GM06990 (cell line): ENCODE results near the gene NCS1.

Source experiments
- DNase-seq: peaks from one replicate; pipeline ENCODE4 v3.0.0-alpha.2; 2011; ENCODE audit not compliant: insufficient read length; ENCODE audit errors: extremely low read depth
- H3K27me3 ChIP-seq: replicated peaks from 2 replicates; pipeline ENCODE4 v1.6.0; 2011; ENCODE audit warnings: low read length; ENCODE audit not compliant: control insufficient read depth, insufficient read depth
- H3K36me3 ChIP-seq: 2 replicates; pipeline ENCODE4 v1.5.1; 2011; ENCODE audit warnings: low read length; ENCODE audit not compliant: control insufficient read depth, insufficient read depth
- H3K4me3 ChIP-seq: replicated peaks from 2 replicates; pipeline ENCODE4 v1.5.1; 2011; ENCODE audit warnings: low read depth, mild to moderate bottlenecking, control low read depth, low read length
- TF ChIP-seq, protein P1 (sequence below): IDR thresholded peaks from 2 replicates; pipeline ENCODE4 v1.5.1; 2011; ENCODE audit warnings: low read length, control low read depth, mild to moderate bottlenecking, inconsistent platforms; ENCODE audit not compliant: insufficient read depth, poor library complexity, severe bottlenecking

Gene NCS1

DNA sequence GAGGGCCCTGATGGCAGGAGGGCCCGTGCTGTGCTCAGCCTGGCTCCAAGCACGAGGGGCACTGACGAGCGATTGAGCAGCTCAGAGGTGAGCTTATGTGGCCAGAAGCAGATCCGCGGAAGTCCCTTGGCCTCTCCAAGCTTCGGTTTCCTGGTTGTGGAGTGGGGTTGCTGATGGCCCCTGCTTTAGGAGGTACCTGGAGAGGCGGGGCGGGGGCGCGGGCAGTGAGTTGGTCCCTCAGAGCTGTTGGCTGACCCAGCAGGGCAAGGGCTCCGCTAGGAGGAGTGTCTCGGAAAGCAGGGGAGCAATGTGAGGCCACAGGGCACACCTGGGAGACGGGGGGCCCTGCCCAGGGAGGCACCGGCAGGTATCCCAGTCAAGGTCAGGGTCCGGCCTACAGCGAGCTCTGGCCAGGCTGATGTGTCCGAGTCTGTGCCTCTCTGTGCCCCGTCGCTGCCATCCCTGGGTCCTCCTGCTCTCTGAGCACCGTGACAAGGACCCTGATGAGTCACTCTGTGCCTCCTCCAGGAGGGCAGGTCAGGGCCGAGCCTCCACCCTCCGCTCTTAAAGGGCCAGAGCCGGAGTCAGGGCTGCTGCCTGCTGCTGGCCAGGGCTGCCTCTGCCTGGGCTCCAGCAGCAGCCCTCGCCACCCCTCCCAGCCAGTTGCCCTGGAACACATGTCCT, 14.8 kb downstream of the NCS1 start:
- no peak for DNase-seq
- Histone ChIP-seq H3K4me3 (no peak overlapping the region), H3K36me3 (no peaks in the 10 kb centered on the region), H3K27me3 (no peaks in the 10 kb centered on the region; the same call in 1 of the 2 replicates)
- TF ChIP-seq, protein P1, sequence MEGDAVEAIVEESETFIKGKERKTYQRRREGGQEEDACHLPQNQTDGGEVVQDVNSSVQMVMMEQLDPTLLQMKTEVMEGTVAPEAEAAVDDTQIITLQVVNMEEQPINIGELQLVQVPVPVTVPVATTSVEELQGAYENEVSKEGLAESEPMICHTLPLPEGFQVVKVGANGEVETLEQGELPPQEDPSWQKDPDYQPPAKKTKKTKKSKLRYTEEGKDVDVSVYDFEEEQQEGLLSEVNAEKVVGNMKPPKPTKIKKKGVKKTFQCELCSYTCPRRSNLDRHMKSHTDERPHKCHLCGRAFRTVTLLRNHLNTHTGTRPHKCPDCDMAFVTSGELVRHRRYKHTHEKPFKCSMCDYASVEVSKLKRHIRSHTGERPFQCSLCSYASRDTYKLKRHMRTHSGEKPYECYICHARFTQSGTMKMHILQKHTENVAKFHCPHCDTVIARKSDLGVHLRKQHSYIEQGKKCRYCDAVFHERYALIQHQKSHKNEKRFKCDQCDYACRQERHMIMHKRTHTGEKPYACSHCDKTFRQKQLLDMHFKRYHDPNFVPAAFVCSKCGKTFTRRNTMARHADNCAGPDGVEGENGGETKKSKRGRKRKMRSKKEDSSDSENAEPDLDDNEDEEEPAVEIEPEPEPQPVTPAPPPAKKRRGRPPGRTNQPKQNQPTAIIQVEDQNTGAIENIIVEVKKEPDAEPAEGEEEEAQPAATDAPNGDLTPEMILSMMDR, result no peak

DNA sequence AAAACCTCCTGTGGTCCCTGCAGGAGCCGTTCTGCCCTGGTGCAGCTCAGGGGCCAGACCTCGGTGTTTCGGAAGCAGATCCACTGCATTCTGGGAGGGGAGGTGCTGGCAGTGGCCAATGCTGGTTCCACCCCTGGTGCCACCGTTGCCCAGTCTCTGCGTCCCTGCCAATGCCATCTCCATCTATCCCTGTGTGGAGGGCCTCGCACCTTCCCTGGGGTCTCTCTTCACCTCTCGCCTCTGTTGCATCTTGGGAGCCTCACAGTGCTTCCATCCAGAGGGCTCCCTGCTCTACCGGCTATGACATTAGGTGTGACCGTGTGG, 15.3 kb downstream of the NCS1 start:
- H3K36me3 ChIP-seq, result no peaks in the 10 kb centered on the region
- TF ChIP-seq, protein P1, result no peak
- H3K27me3 ChIP-seq, result no peaks in the 10 kb centered on the region
- no peak overlapping the region for H3K4me3 ChIP-seq
- no peak for DNase-seq

DNA sequence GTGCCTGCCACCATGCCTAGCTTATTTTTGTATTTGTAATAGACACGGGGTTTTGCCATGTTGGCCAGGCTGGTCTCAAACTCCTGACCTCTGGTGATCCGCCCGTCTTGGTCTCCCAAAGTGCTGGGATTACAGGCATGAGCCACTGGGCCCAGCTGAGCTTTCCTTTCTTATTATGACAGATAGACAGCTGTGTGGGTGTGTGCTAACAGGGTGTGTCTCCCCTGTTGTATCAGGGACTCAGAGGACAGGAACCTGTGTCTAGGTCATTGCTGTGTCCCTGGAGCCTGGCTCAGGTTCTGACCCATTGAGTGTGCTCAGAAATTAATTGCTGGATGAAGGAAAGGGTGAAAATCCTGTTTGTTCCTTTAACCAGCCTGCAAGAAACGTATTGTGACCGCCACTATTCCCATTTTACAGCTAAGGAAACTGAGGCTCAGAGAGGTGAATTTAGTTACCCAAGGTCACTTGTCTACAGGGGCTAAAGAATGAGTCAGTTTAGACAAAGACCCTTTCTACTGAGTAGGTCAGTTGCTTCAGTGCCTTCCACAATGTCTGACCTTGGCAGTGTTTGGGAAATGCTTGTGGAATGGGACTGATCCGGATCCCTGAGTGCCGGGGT, 16.8 kb downstream of the NCS1 start:
- no peak for DNase-seq
- H3K36me3 ChIP-seq, result no peaks in the 10 kb centered on the region
- TF ChIP-seq, protein P1, result no peak
- H3K4me3 ChIP-seq, result no peak overlapping the region
- H3K27me3 ChIP-seq, result no peaks in the 10 kb centered on the region

DNA sequence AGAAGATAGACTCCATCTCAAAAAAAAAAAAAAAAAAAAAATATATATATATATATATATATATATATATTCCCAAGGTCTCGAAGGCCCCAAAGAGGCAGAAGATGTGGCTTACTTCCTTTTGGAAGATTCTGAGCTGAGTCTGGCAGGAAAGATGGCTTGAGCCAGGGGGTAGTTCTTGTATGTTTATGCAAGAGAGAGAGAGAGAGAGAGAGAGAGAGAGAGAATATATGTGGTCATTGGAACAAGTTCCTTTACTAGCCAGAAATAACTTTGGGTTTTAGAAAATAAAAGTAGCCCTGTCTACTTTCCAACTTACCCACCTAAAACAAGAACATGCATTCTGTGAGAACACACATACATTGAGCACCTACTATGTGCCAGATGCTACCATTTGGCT, 17.6 kb downstream of the NCS1 start:
- TF ChIP-seq, protein P1, result no peak
- no peaks in the 10 kb centered on the region for H3K36me3 ChIP-seq
- H3K27me3 ChIP-seq, result no peaks in the 10 kb centered on the region
- no peak for DNase-seq
- H3K4me3 ChIP-seq, result no peak overlapping the region

DNA sequence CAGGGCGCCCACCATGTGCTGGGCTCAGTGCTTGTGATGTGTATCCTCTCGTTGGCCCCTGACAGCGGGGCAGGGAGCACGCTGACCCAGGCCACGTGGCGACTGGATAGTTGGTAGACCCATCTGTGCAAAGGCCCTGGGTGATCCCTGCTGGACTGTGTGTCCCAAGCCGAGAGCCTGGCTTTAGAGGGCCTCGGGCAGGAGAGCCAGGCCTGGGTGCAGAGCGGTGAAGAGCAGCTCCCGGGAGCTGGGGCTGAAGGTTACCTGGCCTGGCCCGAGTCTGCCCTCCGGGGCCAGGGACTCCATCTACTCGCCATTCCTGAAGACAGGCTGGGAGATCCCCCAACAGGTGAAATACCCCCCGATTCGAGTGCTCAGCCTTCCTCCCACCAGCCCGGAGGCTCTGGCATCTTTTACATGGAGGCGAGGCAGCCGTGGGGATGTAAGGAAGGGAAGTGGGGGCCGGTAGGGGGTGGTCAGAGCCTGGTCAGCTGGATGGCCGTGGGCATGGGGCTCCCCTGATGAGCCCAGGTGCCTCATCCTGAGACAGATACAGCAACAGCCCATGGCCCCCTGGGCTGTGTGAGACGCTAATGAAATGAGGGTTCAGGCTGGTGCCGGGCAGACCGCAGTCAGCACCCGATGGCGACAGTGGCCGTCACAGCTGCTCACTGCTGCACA, 19.0 kb downstream of the NCS1 start:
- H3K27me3 ChIP-seq, result no peaks in the 10 kb centered on the region
- DNase-seq, result no peak
- TF ChIP-seq, protein P1, result no peak
- no peaks in the 10 kb centered on the region for H3K36me3 ChIP-seq
- no peak overlapping the region for H3K4me3 ChIP-seq
